GM19193 (cell line): ENCODE data around the gene SYT2.

Source experiments
- POLR2A ChIP-seq: IDR thresholded peaks from 4 replicates; pipeline ENCODE4 v1.6.1; 2011; ENCODE audit not compliant: insufficient read depth, insufficient read length; ENCODE audit errors: extremely low read depth

Gene SYT2

GRCh38 chr1:202578565-202578964 lies 131.7 kb downstream of the SYT2 start:
- no peak for TF ChIP-seq POLR2A

DNA sequence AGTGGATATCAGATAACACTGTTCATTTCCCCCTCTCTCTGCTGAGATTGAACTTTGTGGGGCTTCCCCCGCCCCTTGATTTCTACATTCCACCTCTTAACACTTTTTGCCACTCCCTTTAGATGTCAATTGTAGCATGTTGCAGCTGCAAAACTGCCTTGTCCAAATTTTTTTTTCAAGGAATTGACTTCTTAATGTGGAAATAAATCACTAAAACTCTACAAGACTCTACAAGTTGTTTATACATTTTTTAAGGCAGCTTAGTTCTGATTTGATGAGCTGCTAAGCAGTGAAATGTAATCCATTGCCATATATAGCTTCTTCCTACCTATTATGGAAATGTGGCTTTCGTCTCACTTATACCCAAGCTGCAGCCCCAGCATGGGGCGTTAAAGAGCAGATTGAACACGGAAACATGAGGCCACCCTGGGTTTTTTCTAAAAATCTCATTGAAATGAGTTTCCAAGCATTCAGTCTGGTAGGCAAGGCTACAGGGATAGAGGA lies 132.2 kb downstream of the SYT2 start:
- TF ChIP-seq POLR2A: no peak

GRCh38 chr1:202577381-202577780 lies 132.9 kb downstream of the SYT2 start:
- no peak for TF ChIP-seq POLR2A

DNA sequence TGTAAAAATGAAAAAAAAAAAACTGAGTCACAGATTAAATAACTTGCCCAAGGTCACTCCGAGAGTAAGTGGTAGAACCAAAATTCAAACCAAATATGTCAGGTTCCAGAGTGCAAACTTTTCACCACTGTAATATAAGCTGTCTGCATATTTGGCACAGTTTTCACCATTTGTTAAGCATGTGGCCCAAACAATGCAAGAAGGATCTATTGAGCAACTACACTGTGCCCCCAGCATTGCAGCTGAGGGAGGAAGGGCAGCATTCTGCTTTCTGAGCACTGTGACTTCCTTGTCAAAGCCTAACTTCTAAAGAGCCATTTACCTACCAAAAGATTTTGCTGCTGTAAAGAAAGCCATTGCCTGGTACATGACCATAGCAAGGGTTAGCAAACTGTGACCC lies 133.4 kb downstream of the SYT2 start:
- no peak for TF ChIP-seq POLR2A

DNA sequence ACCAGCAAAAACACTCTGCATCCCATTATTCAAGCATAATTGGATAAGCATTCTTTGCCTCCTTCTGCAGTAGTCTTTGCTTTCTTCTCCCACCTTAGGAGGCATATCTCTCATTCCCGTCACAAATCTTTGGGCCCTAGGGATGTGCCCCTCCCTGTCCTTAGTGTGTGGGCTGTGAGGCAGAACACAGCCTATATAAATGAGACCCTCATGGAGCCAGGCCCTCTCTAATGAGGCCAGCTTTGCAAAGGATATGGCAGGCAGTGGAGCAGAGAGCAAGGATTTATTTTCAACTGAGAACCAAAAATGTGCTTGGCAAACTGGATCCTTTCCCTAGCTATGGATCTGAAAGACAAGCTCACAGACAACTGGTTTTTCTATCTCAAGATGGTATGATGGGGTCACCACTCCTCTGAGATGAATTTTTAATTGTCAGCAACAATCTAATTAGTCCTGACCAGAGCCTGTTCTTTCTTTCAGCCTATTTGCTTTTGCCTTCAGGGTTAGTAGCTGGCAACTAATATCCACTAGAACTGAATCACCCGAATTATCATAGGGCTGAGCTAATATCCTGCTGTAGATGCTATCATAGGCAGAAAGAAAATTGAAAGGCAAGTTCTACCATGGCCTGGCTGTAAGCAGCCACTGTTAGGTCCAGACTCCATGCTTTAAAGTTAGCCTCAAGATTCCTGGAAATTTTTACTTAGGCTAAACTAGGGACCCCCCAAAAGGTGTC lies 134.2 kb downstream of the SYT2 start:
- no peak for TF ChIP-seq POLR2A

DNA sequence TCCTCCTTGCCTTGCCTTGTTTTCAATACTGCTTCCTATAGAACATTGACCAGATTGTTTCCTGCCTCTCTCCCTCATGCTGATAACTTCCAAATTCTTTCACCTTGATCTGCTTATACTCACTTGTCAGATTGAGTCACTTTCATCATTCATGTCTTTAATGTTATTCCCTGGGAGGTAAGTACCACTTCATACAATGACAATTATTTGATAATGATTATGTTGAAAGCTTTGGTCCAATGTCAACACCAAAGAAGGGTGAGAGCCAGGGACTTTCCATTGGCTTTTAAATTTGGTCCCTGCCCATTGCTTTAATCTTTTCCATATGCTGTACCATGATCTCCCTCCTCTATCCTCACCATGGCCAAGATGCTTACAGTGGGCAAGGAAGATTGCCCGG lies 137.4 kb downstream of the SYT2 start:
- no peak for TF ChIP-seq POLR2A

DNA sequence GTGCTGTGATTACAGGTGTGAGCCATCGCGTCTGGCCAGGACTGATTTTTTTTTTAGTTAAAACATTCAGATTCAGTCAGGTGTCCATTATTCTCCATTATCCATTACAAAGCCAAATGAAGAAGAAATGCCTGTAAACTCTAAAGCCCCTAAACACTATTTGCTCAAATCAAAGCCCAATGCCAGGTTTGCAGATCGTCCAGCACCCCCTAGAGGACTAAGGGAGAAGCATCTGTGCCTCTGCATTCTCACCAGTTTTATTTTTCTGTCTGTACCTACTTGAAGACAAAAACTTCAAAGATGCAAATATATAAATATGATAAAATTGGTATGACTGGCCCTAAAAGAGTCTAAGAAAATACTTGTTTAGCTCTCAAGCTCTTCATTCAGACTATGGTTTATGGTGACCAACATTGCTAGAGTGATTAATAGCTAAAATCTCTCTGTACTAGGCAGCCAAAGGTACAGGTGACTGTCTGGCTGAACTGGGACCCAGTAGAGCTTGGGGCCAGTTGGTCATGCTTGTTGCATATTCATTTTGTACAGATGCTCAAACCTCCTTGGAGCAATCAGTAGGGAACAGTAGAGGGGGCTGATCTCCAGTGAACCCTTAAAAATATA lies 138.4 kb downstream of the SYT2 start:
- TF ChIP-seq POLR2A: no peak

GRCh38 chr1:202569393-202570322 lies 140.6 kb downstream of the SYT2 start:
- TF ChIP-seq POLR2A: no peak

DNA sequence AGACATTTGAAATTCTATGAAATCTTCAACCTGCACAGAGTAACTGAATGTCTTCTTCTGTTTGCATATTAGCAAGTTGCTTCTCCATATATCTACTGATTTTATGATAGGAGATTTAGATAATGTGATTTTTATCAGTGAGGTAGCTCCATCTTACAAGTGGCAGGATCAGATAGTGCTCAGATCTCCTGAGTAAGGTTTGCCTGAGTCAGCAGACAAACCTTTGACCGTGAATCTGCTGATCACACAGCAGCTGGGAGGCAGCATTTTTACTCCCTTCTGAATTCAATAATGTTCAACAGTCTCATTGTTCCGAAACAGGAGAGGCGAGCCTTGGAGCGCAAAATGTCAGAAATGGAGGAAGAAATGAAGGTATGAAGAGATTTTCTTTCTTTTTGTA lies 141.4 kb downstream of the SYT2 start:
- no peak for TF ChIP-seq POLR2A

- TF ChIP-seq POLR2A: no peak
Observed at GRCh38 chr1:202568410-202568809, 141.8 kb downstream of the SYT2 start.

DNA sequence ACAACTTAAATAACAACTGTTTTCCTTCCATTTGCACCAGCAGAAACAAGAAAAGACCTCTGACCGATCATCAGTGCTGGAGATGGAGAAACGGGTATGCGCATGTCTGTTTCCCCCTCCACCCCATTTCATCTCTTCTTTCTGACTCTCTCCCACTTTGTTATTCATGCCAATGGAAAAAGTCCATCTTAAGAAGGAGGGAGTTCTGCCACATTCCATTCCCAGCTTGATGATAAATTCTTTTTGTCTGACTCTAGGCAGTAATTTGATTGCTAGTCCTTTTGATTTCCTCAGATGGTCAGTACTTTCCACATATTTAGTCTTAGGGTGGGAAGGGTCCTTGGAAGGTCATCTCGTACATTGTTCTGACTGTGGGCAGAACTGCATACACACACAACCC lies 142.5 kb downstream of the SYT2 start:
- TF ChIP-seq POLR2A: no peak

GRCh38 chr1:202565890-202566602 lies 144.2 kb downstream of the SYT2 start:
- no peak for TF ChIP-seq POLR2A

DNA sequence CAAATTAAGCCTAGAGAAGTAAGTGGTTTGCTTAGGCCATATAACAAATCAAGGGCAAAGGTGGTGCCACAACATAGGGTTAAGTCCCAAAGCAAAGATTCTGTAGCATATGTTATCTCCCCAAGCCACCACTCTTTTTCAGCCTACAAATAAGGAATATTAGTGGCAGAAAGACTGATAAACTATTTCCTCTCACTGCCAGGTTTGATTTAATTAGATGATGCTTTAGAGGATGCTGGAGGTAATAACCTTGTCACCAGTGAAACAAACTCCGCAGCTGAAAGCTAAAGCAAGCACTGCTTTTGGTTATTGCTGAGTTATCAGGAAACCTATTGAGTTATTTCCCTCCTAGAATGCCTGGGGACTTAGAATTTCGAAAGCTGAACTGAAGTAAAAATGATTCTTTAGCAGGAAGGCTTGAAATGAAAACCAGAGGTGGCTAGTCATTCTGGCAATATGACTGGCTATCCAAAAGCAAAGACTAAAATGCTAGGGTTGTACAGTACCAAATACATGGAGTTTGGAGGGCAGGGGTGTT lies 145.2 kb downstream of the SYT2 start:
- no peak for TF ChIP-seq POLR2A

GRCh38 chr1:202563818-202564217 lies 146.4 kb downstream of the SYT2 start:
- no peak for TF ChIP-seq POLR2A

DNA sequence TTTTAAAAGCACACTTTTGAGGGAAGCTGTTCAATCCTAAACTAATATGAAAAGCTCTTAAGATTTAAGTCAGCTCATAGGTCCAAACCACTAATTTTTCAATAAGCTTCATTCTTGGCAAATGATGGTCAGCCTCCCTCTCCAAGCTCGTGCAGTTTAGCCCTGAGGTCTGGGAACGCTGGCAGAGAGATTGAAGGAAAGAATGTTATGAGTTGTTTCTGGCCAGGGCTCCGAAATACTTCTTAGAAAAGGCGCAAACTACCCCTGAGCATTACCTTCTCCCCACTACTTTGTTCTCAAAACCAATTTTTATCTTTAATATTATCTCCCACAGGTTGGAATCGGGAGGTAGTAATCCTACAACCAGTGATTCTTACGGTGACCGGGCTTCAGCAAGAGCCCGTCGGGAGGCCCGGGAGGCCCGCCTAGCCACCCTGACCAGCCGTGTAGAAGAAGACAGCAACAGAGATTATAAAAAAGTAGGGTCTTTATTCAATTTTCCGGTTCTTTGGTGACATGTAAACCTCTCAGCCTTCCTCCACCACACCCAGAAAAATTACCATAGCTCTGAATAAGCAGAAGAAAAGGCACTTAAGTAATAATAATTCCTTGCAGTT lies 147.7 kb downstream of the SYT2 start:
- TF ChIP-seq POLR2A: no peak
